NCI-H345 treated with DMSO at 0.1 percent for 48 hours (cell line): Measurements from ENCODE around the gene SMG6.
"Not testable (repeated sequence)": the region's sequence is repeated elsewhere in the genome, so short reads cannot be mapped to it uniquely, and the experiment has no call there.

Source experiments
- DNase-seq: peaks from one replicate; lab custom pipeline; 2025; ENCODE audit not compliant: unreplicated experiment; lab: John Stamatoyannopoulos, UW

SMG6 gene

DNA sequence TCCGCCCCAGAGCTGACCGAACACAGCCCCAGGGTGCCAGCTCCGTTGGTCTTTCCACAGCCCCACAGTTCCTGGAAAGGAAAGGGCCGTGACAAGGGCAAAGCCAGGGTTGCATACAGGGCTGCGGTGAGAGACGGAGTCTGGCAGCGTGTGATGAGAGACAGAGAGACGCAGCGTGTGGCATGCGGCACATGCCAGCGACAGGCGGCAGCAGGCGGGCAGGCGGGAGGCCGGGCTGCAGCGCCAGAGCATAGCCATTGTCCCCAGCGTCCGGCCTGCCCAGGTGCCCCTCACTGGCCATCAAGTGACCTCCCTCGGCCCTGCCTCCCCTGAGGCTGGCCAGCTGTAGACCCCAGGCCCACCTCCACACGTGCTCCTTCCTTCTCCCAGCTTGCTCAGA, 287.1 kb downstream of the SMG6 start:
- DNase-seq: no peak

GRCh38 chr17:2015314-2015713, 288.3 kb downstream of the SMG6 start:
- DNase-seq: no peak

DNA sequence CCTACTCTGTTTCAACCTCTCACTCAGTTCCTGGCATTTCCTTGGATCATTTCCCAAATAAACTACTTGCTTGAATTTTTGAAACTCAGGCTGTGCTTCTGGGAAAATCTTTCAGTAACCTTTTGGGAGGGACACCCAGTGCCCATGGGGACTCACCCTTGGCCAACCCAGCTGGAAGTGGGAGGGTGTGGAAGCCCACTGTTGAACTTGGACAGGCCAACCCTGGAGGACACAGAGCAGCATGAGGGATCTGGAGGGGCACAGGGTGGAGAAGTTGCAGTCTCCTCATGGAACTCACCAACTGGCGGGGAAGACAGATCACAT, 289.6 kb downstream of the SMG6 start:
- DNase-seq: no peak

DNA sequence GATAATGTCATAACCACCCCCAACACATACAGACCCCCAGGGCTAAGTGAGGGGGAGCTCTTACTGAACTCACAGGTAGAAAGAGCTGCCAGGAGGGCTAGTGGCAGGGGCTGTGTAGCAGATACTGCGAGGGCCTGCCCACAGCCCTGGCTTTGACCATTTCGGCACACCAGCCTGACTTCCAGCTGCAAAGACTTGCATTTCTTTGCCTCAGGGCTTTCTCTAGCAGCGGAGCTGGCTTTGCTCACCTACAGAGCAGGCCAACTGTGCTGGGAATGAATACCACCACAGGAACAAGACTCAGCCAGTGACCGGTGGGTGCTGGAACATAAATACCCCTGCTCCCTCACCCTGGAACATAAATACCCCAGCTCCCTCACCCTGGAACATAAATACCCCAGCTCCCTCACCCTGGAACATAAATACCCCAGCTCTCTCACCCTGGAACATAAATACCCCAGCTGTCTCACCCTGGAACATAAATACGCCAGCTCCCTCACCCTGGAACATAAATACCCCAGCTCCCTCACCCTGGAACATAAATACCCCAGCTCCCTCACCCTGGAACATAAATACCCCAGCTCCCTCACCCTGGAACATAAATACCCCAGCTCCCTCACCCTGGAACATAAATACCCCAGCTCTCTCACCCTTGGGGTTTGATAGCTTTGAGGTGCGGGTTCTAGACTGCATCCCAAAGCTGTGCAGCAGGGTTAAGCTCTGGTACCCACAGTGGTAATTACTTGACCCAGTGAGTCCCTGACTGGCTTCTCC, 290.2 kb downstream of the SMG6 start:
- not testable (repeated sequence) for DNase-seq

- DNase-seq: no peak
These were observed 291.1 kb downstream of the SMG6 start for GRCh38 chr17:2012499-2012898.

GRCh38 chr17:2011411-2012371, 291.9 kb downstream of the SMG6 start:
- DNase-seq: no peak
